ENCODE results near the gene ATF1. TPM values are rescaled to one million over a fixed set of nuclear protein-coding genes. Genes with fewer than 3 reads are reported as not detected.
"Not testable (repeated sequence)": the region's sequence is repeated elsewhere in the genome, so short reads cannot be mapped to it uniquely, and the experiment has no call there.

Gene ATF1
- total RNA-seq, 1 donor from 2014 or later, result 30.3 TPM

DNA sequence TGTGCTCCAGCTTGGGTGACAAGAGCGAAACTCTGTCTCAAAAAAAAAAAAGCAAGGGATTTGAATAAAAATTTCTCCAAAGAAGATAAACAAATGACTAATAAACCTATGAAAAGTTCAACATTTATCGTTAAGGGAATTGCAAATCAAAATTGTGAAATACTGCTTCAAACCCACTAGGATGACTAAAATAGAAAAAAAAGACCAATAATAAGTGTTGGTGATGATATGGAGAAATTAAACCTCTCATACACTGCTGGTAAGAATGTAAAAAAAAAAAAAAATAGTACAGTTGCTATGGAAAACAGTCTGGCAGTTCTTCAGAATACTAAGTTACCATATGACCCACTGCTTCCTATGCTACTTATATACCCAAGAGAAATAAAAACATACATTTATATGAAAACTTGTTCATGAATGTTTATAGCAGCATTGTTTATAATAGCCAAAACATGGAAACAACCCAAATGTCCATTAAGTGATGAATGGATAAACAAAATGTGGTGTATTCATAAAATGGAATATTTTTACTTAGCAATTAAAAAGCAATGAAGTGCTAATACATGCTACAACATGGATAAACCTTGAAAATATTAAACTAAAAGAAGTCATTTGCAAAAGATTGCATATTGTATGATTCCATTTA is 39.5 kb downstream of the ATF1 start:
- no peak for DNase-seq

DNA sequence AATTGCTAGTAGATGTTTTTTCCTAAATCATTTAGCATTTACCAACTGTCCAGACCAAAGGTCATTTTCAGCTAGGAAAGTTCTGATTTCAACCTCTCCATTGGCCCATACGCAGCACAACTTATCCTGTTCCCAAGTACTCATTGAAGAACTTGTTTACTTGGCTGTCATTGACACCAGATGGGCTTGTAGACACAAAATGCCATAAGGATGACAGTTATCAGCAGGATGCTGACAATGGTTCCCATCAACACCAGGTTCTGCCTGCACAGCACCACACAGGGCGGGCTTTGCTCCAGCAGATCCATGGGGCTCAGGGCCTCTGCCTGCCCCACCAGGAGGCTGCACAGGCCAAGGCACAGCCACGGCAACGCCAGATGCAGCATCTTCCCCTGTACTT is 42.3 kb downstream of the ATF1 start:
- DNase-seq, result no peak

DNA sequence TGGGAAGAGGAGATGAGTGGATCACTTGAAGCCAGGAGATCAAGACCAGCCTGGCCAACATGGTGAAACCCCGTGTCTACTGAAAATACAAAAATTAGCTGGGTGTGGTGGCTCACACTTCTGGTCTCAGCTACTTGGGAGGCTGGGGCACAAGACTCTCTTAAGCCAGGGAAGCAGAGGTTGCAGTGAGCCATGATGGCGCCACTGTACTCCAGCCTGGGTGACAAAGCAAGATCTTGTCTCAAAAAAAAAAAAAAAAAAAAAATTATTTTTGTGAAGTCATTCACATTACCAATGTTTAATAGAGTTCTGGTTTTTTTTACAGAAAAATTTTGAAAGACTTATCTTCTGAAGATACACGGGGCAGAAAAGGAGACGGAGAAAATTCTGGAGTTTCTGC is 45.2 kb downstream of the ATF1 start:
- DNase-seq, result not testable (repeated sequence)

DNA sequence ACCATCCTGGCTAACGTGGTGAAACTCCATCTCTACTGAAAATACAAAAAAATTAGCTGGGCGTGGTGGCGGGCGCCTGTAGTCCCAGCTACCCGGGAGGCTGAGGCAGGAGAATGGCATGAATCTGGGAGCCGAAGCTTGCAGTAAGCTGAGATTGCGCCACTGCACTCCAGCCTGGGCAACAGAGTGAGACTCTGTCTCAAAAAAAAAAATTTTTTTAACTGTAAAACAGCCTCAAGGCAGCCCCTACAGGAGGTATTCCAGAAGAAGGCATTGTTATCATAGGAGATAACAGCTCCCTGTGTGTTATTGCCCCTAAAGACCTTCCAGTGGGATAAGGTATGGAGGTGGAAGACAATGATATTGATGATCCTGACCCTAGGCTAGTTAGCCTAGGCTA is 51.0 kb downstream of the ATF1 start:
- not testable (repeated sequence) for DNase-seq

DNA sequence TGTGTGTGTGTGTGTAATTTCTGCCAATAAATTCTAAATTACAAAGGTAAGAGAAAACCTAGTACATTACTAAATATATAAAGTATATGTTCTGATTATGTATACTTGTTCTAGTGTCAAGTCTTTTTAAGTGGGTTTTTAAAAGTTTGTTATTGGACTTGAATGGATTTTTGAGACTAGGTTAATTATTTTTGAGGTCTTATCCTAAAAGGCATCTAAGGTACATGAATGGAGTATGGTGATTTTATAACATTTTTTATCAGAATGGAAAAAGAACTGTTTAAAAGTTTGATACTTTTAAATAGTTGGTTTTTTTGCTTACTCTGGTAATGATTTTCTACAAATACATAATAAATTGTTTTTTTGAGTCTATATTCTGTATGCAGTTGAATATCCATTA is 56.3 kb downstream of the ATF1 start:
- no peak for DNase-seq

DNA sequence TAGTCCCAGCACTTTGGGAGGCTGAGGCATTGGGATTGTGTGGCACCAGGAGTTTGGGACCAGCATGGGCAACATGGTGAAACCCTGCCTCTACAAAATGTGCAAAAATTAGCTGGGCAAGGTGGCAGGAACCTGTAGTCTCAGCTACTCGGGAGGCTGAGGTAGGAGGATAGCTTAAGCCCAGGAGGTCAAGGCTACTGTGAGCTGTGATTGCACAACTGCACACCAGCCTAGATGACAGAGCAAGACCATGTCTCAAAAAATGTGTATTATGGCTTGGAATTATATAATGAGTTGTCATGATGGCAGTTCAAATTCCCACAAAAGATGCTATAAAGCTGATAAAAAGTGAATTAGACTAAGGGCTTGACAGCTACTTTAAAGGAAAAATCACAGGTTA is 58.2 kb downstream of the ATF1 start:
- no peak for DNase-seq

DNA sequence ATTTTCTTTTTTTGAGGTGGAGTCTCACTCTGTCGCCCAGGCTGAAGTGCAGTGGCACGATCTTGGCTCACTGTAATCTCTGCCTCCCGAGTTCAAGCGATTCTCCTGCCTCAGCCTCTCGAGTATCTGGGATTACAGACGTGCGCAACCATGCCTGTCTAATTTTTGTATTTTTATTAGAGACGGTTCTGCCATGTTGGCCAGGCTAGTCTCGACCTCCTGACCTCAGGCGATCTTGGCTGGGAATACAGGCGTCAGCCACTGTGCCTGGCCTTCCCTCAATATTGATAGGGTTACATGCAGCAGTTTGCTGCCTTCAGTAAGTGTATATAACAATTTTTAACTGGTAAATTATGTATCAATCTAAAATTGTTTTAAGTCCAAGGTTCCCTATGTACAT is 59.8 kb downstream of the ATF1 start:
- not testable (repeated sequence) for DNase-seq

DNA sequence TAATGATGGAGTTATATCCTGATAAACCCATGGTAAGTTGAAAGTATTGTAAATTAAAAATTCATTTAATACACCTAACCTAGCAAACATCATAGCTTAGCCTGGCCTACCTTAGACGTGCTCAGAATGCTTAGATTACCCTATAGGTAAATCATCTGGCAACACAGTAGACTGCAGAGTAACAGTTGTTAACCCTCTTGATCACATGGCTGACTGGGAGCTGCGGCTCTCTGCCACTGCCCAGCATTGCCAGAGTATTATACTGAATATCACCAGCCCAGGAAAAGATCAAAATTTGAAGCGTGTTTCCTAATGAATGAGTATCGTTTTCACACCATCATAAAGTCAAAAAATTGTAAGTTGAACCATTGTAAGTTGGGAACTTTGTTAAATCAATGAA is 61.0 kb downstream of the ATF1 start:
- DNase-seq, result no peak

DNA sequence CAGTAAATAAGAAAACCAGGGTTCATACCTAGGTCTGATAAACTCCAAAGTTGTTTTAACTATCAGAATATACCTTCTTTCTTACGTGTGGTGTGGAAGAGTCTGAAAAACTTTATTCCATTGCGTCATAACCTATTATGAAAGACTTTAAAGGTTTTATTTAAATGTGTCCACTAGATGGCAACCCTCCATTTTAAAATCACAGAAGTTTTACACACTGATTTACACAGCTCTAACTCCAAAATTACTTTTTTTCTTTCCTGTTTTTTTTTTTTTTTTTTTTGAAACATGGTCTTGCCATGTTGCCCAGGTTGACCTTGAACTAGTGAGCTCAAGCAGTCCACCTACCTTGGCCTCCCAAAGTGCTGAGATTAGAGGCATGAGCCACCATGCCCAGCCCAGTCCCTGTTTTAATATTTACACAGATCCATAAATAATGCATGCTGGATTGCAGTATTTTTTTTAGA is 61.5 kb downstream of the ATF1 start:
- DNase-seq, result no peak

DNA sequence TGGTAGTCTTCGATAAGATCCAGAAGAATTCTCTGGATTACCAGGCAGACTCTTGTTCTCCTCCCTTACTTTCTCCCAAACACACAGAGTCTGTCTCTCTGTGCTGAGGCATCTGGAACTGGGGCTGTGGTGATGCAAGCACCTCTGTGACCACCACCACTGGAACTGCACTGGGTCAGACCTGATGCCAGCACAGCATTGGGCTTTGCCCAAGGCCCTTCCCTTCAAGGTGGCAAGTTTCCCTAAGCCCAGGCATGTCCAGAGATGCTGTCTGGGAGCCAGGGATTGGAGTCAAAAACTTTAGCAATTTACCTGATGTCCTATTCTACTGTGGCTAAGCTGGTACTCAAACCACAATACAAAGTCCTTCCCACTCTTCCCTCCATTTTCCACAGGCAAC is 64.2 kb downstream of the ATF1 start:
- DNase-seq, result no peak

DNA sequence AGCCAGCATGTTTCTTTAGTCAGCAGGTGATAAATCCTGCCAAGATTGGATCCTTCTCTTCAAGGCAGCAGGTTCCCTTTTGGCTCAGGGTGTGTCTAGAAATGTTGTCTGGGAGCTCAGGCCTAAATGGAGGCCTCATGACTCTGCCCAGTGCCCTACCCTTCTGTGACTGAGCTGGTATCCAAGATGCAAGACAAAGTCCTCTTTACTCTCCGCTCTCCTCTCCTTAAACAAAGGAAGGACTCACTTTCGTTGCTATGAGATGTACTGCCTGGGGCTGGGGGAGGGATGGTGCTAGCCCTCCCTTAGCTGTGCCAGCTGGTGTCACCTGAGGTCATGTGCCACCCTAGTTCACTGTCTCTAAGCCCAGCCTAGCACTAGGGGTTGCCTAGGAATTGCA is 65.0 kb downstream of the ATF1 start:
- no peak for DNase-seq

DNA sequence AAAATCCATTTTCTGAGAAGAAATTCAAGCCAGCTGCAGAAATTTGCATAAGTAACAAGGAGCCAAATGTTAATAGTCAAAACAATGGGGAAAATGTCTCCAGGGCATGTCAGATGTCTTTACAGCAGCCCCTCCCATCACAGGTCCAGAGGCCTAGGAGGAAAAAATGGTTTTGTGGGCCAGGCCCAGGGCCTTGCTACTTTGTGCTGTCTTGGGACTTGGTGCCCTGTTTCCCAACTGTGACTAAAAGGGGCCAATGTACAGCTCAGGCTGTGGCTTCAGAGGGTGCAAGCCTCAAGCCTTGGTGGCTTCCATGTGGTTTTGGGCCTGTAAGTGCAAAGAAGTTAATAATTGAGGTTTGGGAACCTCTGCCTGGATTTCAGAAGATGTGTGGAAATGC is 69.9 kb downstream of the ATF1 start:
- not testable (repeated sequence) for DNase-seq

DNA sequence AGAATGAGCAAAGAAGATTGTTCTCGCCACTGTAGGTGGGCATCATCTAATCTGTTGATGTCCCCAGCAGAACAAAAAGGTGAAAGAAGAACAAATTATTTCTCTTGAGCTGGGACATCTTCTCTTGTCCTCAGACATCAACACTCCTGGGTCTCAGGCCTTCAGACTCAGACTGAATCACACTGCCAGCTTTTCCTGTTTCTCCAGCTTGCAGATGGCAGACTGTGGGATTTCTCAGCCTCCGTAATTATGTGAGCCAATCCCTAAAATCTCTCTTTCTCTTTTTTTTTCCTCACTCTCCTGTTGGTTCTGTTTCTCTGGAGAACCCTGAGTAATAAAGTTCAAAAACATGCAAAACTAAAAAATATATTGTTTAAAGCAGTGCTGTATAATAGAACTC is 75.1 kb downstream of the ATF1 start:
- peak; percentile 3 for DNase-seq

DNA sequence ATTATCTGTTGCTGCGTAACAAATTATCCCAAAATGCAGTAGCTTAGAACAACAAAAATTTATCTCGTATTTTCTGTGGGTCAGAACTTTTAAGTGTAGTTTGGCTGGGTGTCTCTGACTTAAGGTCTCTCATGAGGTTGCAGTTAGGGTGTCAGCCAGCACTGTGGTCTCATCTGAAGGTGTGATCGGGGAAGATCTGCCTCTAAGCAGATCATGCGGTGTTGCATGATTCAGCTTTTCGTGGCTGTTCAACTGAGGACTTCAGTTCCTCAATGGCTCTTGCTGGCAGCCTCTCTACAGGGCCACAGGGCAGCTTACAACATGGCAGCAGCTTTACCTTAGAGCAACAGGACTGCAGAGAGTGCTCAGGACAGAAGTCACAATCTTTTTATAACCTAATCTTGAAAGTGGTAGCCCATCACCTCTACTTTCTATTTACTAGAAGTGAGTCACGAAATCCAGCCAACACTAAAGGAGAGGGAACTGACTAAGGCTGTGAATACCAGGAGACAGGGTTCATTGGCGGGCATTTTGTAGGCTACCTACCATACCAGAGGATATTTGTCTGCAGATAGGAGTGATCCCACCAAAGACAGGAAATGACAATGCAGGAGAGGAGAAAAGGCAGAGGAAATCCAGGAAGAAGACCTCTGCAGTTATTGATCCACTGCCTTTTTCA is 77.0 kb downstream of the ATF1 start:
- no peak for DNase-seq

DNA sequence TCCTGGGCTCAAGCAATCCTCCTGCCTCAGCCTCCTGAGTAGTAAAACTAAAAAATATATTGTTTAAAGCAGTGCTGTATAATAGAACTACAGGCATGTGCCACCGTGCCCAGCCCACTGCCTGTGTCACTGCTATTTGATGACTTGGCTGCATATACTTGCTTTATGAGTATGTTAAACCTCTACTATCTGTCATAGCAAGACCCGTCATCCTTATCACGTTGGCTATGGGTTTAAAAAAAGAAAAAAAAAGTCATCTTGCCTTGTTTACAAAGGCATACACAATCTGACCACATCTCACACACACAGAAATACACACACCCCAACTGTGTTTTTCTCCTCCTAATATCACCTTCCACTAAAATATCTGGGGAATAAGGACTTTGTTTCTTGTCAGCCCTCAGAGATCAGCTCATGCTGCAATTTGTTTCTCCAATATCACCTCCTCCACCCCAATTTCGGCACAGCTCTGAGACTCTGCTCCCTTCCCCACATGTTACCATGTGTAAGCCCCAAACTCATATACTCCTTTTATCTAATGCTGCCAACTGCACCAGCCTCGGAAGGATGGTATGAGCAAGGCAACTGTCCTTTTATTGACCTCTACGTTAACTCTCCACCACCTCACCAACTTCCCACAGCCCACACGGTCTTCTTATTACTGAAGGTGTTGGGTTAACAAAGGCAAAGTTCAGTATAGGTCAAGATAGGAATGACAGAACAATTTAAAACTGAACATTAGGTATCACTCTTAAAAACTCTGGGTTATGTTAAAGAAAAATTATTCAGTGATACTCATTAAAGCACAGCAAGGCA is 78.0 kb downstream of the ATF1 start:
- no peak for DNase-seq

DNA sequence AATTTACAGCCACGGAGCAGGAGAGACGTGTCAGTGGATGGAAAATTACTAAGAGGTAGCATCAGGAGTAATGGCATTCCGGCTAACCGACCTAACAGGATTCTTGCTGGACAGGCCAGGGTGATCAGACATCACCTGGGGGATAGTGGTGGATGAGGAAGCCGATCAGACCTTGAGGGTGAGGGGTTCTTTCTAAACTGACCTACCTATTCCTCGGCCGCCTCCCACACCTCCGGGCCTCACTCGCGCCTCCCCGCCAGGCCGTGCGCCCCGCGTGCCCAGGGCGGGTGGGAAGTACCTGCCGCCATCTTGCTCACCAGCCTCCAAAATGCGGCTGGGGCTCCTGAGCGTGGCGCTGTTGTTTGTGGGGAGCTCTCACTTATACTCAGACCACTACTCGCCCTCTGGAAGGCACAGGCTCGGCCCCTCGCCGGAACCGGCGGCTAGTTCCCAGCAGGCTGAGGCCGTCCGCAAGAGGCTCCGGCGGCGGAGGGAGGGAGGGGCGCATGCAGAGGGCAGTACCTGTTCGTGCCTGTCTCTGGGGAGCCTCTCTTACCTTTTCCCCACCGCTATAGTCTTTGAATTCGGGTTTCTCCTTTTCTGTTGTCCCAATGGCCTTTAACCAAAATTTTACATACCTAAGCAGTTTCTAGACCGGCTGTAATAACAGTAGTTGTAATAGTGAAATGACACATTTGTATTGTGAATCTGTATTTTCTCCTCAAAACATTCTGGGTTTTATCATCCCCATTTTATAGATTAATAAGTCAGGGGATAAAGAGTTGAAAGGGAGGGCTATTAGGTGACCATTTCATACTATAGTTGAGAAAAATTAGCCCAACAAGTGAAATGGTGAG is 79.0 kb downstream of the ATF1 start, which contains the start of gene TMPRSS12:
Gene TMPRSS12, plus strand, starts transcription at position 290 of the 857 bp plus-strand sequence. Its CDS starts 39 bp downstream, at position 329.
- DNase-seq, result no peak

DNA sequence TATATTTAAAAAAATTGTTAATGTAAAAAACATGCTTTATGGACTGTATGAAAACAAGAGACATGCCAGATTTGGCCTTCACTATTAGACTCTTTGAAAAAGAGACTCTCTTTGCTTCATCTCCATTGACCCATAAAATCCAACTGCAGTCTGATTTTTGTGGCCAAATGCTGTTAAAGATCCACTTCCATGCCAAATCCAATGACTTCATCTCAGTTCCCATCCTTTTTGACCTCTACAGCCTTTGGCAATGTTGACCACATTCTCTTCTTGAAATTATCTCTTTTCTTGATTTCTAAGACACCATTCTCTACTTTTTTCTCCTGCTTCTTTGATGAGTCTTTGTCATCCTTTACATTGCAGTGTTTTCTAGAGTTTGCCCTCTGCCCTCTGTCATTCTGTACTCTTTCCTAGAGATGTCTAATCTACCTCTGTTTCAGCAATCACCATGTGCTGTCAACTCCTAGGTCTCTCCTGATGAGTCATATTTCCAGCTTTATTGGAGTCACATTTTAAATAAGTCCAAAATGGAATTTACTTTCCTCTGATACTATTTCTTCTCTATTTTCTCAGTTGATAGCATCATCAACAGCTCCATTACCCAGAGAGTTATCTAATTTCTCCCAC is 81.2 kb downstream of the ATF1 start:
- no peak for DNase-seq

DNA sequence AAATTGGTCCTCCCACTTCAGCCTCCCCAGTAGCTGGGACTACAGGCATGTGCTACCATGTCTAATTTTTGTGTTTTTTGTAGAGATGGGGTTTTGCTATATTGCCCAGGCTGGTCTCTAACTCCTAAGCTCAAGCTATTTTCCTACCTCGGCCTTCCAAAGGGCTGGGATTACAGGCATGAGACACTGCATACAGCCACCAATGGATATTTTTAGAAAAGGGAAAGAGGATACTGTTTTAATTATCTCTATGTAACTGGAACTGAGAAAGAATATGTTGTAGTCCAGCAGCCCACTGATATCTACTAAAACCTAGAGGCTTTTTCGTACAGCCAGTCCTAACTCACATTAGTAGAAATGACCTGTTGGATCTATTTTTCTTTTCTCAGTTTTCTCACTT is 85.1 kb downstream of the ATF1 start:
- no peak for DNase-seq

DNA sequence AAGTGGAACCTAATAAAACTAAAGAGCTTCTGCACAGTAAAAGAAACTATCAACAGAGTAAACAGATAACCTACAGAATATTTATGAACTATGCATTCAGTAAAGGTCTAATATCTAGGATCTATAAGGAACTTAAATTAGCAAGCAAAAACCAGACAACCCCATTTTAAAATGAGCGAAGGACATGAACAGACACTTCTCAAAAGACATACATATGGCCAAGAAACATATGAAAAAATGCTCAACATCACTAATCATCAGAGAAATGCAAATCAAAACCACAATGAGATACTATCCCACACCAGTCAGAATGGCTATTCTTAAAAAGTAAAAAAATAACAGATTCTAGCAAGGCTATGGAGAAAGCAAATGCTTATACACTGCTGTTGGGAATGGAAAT is 91.3 kb downstream of the ATF1 start:
- DNase-seq, result not testable (repeated sequence)

DNA sequence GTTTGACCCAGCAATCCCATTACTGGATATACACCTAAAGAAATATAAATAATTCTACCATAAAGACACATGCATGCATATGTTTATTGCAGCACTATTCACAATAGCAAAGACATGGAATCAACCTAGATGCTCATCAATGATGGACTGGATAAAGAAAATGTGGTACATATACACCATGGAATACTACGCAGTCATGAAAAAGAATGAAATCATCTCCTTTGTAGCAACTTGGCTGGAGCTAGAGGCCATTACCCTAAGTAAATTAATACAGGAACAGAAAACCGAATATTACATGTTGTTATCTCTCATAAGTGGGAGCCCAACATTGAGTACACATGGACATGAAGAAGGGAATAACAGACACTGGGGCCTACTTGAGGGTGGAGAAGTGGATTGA is 91.8 kb downstream of the ATF1 start:
- not testable (repeated sequence) for DNase-seq

DNA sequence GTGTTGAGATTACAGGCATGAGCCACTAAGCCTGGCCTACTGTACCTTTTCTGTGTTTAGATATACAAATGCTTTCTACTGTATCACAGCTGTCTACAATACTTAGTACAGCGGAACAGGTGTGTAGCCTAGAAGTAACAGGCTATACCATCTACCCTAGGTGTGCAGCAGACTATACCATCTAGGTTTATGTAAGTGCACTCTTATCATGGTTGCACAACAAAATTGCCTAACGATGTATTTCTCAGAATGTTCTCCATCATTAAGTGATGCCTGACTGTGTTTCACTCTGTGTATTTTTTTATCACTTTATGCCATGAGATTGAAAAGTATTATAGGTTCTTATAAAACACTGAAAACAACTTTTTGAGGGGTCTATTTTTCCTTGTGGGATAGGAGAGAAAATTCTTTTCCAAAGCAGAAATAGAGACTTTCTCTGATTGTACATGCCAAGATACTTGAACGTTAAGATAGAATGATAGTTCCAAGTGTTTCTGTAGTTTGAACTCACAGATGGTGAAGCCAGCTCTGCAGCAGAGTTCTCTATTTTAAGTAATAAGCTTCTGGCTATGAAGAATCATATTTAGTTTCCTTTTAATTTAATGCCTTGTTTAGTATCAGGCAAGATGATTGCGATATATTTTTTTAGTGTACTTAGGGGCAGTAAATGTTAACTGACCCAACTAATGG is 95.9 kb downstream of the ATF1 start:
- no peak for DNase-seq
